ENCODE data around the gene CDK10.

DNA sequence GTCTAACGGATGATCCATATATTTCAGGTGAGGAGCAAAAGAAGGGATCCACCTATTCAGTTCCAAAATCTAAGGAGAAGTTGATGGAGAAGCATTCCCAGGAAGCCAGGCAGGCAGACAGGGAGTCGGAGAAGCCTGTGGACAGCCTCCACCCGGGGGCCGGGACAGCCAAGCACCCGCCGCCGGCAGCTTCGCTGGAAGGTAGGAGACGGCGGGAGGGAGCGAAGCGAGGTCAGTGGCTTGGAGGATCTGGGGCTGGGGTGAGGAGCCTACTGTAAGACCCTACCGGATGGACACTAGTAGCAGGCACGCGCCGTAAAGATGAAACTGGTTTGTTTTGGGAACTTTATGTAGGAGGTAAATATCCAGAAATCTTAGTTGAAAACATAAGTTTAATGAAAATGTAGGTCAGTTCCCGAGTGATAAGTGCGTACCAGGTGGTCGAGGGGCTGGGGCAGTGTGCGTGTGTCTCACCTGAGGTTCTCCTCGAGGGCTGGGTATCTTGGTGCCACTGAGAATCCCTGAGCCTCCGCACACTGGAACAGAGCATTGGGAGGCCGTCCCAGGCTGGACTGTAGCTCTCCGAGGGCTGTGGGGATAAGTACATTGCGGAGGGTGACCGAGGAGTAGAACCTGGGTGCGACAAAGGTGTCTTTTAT is 28.1 kb upstream of the CDK10 start:
- TF ChIP-seq, protein P1, sequence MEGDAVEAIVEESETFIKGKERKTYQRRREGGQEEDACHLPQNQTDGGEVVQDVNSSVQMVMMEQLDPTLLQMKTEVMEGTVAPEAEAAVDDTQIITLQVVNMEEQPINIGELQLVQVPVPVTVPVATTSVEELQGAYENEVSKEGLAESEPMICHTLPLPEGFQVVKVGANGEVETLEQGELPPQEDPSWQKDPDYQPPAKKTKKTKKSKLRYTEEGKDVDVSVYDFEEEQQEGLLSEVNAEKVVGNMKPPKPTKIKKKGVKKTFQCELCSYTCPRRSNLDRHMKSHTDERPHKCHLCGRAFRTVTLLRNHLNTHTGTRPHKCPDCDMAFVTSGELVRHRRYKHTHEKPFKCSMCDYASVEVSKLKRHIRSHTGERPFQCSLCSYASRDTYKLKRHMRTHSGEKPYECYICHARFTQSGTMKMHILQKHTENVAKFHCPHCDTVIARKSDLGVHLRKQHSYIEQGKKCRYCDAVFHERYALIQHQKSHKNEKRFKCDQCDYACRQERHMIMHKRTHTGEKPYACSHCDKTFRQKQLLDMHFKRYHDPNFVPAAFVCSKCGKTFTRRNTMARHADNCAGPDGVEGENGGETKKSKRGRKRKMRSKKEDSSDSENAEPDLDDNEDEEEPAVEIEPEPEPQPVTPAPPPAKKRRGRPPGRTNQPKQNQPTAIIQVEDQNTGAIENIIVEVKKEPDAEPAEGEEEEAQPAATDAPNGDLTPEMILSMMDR (IDR thresholded peaks at IDR 0.05; ENCODE audit: low read depth, low read length): no peak
- no peak for TF ChIP-seq EZH2phosphoT487 (IDR thresholded peaks at IDR 0.05; ENCODE audit: low read depth)

Data from OCI-LY3 (cell line).